Uterus (tissue), 2 donors: ENCODE measurements around the gene SUFU.

ENCODE experiments used
- CTCF ChIP-seq, 4 experiments: fragments of 200-600 bp in 2 of 4; fragments of 450-650 bp in 2 of 4; sonication (generic) in 2 of 4; IDR thresholded peaks; one replicate each; pipeline ENCODE4 v1.5.1; 2016 to 2019; ENCODE audit warnings: antibody characterized with exemption in 4 of 4, mild to moderate bottlenecking in 2 of 4, moderate library complexity in 1 of 4
- POLR2A ChIP-seq, 2 donors: fragments of 450-650 bp; IDR thresholded peaks; one replicate each; pipeline ENCODE4 v1.6.1; 2016; ENCODE audit warnings: antibody characterized with exemption in 2 of 2, mild to moderate bottlenecking in 1 of 2, moderate library complexity in 1 of 2

- no peak for TF ChIP-seq CTCF (IDR thresholded peaks at IDR 0.05)
- no peak for TF ChIP-seq POLR2A (IDR thresholded peaks at IDR 0.05)
Observed at GRCh38 chr10:102665904-102666509, 162.2 kb downstream of the SUFU start.
